ENCODE data around the gene DHCR24. TPM values are rescaled to one million over a fixed set of nuclear protein-coding genes. Genes with fewer than 3 reads are reported as not detected.

Gene DHCR24
- total and polyA plus RNA-seq, 2 experiments from 2014 or later, result 124 to 453 TPM

DNA sequence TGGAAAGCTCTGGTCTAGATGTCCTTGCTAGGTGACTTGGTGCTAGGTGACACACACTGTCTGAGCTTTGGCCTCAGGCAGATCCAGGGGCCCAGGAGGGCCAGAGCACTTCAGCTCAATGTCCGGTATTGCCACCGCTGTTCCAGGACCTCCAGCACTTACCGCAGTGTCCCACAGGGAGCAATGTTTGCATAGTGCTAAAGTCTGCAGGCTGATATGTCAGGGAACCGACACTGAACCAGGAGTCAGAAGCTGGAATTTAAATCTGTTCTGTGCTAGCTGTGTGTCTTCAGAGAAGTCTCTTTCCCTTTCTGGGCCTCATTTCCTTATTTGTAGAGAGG lies 19.3 kb downstream of the DHCR24 start (continued):
- TF ChIP-seq, protein P1, sequence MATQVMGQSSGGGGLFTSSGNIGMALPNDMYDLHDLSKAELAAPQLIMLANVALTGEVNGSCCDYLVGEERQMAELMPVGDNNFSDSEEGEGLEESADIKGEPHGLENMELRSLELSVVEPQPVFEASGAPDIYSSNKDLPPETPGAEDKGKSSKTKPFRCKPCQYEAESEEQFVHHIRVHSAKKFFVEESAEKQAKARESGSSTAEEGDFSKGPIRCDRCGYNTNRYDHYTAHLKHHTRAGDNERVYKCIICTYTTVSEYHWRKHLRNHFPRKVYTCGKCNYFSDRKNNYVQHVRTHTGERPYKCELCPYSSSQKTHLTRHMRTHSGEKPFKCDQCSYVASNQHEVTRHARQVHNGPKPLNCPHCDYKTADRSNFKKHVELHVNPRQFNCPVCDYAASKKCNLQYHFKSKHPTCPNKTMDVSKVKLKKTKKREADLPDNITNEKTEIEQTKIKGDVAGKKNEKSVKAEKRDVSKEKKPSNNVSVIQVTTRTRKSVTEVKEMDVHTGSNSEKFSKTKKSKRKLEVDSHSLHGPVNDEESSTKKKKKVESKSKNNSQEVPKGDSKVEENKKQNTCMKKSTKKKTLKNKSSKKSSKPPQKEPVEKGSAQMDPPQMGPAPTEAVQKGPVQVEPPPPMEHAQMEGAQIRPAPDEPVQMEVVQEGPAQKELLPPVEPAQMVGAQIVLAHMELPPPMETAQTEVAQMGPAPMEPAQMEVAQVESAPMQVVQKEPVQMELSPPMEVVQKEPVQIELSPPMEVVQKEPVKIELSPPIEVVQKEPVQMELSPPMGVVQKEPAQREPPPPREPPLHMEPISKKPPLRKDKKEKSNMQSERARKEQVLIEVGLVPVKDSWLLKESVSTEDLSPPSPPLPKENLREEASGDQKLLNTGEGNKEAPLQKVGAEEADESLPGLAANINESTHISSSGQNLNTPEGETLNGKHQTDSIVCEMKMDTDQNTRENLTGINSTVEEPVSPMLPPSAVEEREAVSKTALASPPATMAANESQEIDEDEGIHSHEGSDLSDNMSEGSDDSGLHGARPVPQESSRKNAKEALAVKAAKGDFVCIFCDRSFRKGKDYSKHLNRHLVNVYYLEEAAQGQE (IDR thresholded peaks at IDR 0.05; ENCODE audit: unreplicated experiment), result no peak
- TF ChIP-seq, protein P2, sequence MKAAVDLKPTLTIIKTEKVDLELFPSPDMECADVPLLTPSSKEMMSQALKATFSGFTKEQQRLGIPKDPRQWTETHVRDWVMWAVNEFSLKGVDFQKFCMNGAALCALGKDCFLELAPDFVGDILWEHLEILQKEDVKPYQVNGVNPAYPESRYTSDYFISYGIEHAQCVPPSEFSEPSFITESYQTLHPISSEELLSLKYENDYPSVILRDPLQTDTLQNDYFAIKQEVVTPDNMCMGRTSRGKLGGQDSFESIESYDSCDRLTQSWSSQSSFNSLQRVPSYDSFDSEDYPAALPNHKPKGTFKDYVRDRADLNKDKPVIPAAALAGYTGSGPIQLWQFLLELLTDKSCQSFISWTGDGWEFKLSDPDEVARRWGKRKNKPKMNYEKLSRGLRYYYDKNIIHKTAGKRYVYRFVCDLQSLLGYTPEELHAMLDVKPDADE (IDR thresholded peaks at IDR 0.05), result no peak
- TF ChIP-seq NANOG (IDR thresholded peaks at IDR 0.05; ENCODE audit: borderline replicate concordance) (no peak), ZNF331 (CRISPR knock-in tag; IDR thresholded peaks at IDR 0.05; ENCODE audit: low read depth) (no peak)

- ATAC-seq, result no peak
- H3F3A ChIP-seq (replicated peaks; ENCODE audit: low read depth), result 0 out of 2 replicates have a peak, but pooled peaks cover 12% of the 10 kb centered on the region
- no peak overlapping the region for H3K27ac ChIP-seq (ENCODE audit: low read depth)
- peaks cover 44% of the 10 kb centered on the region for H3K79me2 ChIP-seq (replicated peaks; ENCODE audit: insufficient read depth)
- H2AFZ ChIP-seq, result no peak overlapping the region
- H4K20me1 ChIP-seq (replicated peaks; ENCODE audit: insufficient read depth), result peaks cover 52% of the 10 kb centered on the region
- H3K4me2 ChIP-seq, result no peak overlapping the region
- Mint-ChIP-seq H3K9me3 (no peaks in the 10 kb centered on the region), H3K36me3 (ENCODE audit: low read depth) (peaks cover 89% of the 10 kb centered on the region), H3K4me1 (no peaks in the 10 kb centered on the region), H3K27me3 (ENCODE audit: insufficient read depth, low read depth, poor library complexity) (peaks cover 4% of the 10 kb centered on the region), H3K27ac (no peak overlapping the region), H3K4me3 (no peak overlapping the region)
- no peaks in the 10 kb centered on the region for H3K9me2 ChIP-seq (ENCODE audit: insufficient read depth)
- H3K27me3 ChIP-seq (ENCODE audit: insufficient read depth), result no peaks in the 10 kb centered on the region
- DNase-seq (ENCODE audit: low spot score), result no peak
- H3K4me3 ChIP-seq, result no peak overlapping the region
- peaks cover 76% of the 10 kb centered on the region for H3K36me3 ChIP-seq (ENCODE audit: insufficient read depth)
- H3K4me1 ChIP-seq (ENCODE audit: insufficient read depth), result no peaks in the 10 kb centered on the region
- TF ChIP-seq NANOG (IDR thresholded peaks at IDR 0.05; ENCODE audit: borderline replicate concordance) (no peak), CREB1 (CRISPR knock-in tag; IDR thresholded peaks at IDR 0.05; ENCODE audit: low read depth) (no peak), EZH2 (IDR thresholded peaks at IDR 0.05; ENCODE audit: low read depth, unreplicated experiment) (no peak), EZH2phosphoT487 (IDR thresholded peaks at IDR 0.05; ENCODE audit: unreplicated experiment) (no peak), POLR2AphosphoS5 (IDR thresholded peaks at IDR 0.05; ENCODE audit: low read depth) (no peak), JUNB (IDR thresholded peaks at IDR 0.05; ENCODE audit: unreplicated experiment) (no peak), ZNF331 (CRISPR knock-in tag; IDR thresholded peaks at IDR 0.05; ENCODE audit: low read depth) (no peak), ZNF114 (CRISPR knock-in tag; IDR thresholded peaks at IDR 0.05) (no peak), STAT1 (IDR thresholded peaks at IDR 0.05; ENCODE audit: unreplicated experiment) (no peak)
- TF ChIP-seq, protein P2 (IDR thresholded peaks at IDR 0.05), result no peak
- TF ChIP-seq, protein P1 (IDR thresholded peaks at IDR 0.05; ENCODE audit: unreplicated experiment), result no peak
Observed at GRCh38 chr1:54866801-54867716, 19.9 kb downstream of the DHCR24 start.
